ENCODE measurements around the gene ADAM33. TPM values are rescaled to one million over a fixed set of nuclear protein-coding genes. Genes with fewer than 3 reads are reported as not detected.

Gene ADAM33
- total and polyA plus RNA-seq, 2 of the 8 experiments (the other 6 are each of a cell fraction or from before 2014, with no cell fraction given), result 4.2 to 6.0 TPM

GRCh38 chr20:3654326-3655130 lies 27.3 kb downstream of the ADAM33 start:
- Histone ChIP-seq H2AK5ac (ENCODE audit: low read depth, low read length) (no peak overlapping the region), H2BK15ac (ENCODE audit: low read length) (no peak overlapping the region), H2AFZ (ENCODE audit: low read length) (no peak overlapping the region), H3K79me2 (ENCODE audit: control insufficient read depth in 1 of 2, insufficient read depth in 2 of 2, low read length in 2 of 2) (no peaks in the 10 kb centered on the region), H3K9ac (replicated peaks in 1 of 4; ENCODE audit: extremely low read depth in 1 of 4, low read depth in 3 of 4, low read length in 3 of 4) (no peak overlapping the region), H3K9me3 (ENCODE audit: insufficient read depth in 2 of 2, low read depth in 1 of 2, low read length in 1 of 2) (no peaks in the 10 kb centered on the region), H3K4me2 (ENCODE audit: insufficient read depth in 1 of 2, low read depth in 2 of 2, low read length in 2 of 2) (no peak overlapping the region), H4K20me1 (replicated peaks in 1 of 2; ENCODE audit: control insufficient read depth in 1 of 2, insufficient read depth in 2 of 2, low read length in 2 of 2) (no peaks in the 10 kb centered on the region), H3K79me1 (ENCODE audit: low read depth, low read length) (no peaks in the 10 kb centered on the region), H4K8ac (ENCODE audit: extremely low read depth, insufficient read depth, low read length) (peak overlapping the region; percentile 36; the same call in 1 of the 2 replicates), H4K5ac (ENCODE audit: insufficient read length, low read depth, low read length) (no peak overlapping the region), H3K56ac (replicated peaks; ENCODE audit: insufficient read length, low read depth, low read length) (no peak overlapping the region), H2BK120ac (replicated peaks; ENCODE audit: low read depth, low read length) (no peak overlapping the region), H4K91ac (replicated peaks; ENCODE audit: insufficient read length, low read length) (no peak overlapping the region), H3K18ac (ENCODE audit: extremely low read depth, low read length) (no peak overlapping the region), H3K4me1 (replicated peaks in 1 of 4; ENCODE audit: control insufficient read depth in 3 of 4, insufficient read depth in 4 of 4, low read length in 3 of 4) (no peaks in the 10 kb centered on the region; a peak in 1 of 7 replicates), H3K23me2 (ENCODE audit: low read depth, low read length) (no peaks in the 10 kb centered on the region), H2BK20ac (ENCODE audit: low read length) (no peak overlapping the region), H3K14ac (ENCODE audit: insufficient read length) (no peak overlapping the region), H3K4me3 (ENCODE audit: extremely low read depth in 1 of 4, insufficient read depth in 2 of 4, low read depth in 3 of 4, low read length in 4 of 4) (no peak overlapping the region), H2BK5ac (ENCODE audit: low read depth, low read length) (no peak overlapping the region), H3K4ac (replicated peaks; ENCODE audit: insufficient read length, low read depth, low read length) (no peak overlapping the region), H3K36me3 (ENCODE audit: control insufficient read depth in 2 of 4, insufficient read depth in 4 of 4, low read length in 3 of 4) (no peaks in the 10 kb centered on the region), H2BK12ac (ENCODE audit: low read depth, low read length) (no peak overlapping the region), H3K23ac (ENCODE audit: insufficient read length) (no peak overlapping the region), H3K27ac (ENCODE audit: low read depth, low read length) (no peak overlapping the region), H3K27me3 (replicated peaks in 1 of 4; ENCODE audit: control insufficient read depth in 3 of 4, extremely low read depth in 1 of 4, insufficient read depth in 3 of 4, low read length in 3 of 4) (no peaks in the 10 kb centered on the region)
- WGBS, 2 experiments (ENCODE audit: extremely low coverage in 1 of 2, insufficient coverage in 1 of 2, insufficient read length in 1 of 2, insufficient replicate concordance in 2 of 2, low coverage in 1 of 2, low lambda C conversion rate in 2 of 2, missing lambda C conversion rate in 1 of 2), result 81% methylated on average over 17 of the region's 17 CpGs; no CpG with 5 or more reads in 1 of the 2 experiments
- FAIRE-seq (no peak), DNase-seq (ENCODE audit: low read depth in 1 of 2, low spot score in 2 of 2) (no peak)
- ChIA-PET POLR2A (ENCODE audit: partially characterized antibody) (no interaction called here), CTCF (ENCODE audit: partially characterized antibody) (interaction anchor here (0.8 to 2.2 kb wide), 9 partner anchors 15 to 91 kb away, joined by 3 to 9 read pairs (median 4); no protein-coding TSS in a partner anchor)
- TF ChIP-seq SP4 (IDR thresholded peaks at IDR 0.05; ENCODE audit: low read length) (no peak), SP2 (IDR thresholded peaks at IDR 0.05; ENCODE audit: low read length) (no peak), SIRT6 (IDR thresholded peaks at IDR 0.05; ENCODE audit: low read length) (no peak), TAF7 (optimal IDR thresholded peaks at IDR 0.05; ENCODE audit: borderline replicate concordance, low read depth, low read length) (no peak), GTF2F1 (IDR thresholded peaks at IDR 0.05; ENCODE audit: borderline replicate concordance, low read depth, low read length) (no peak), KDM4A (IDR thresholded peaks at IDR 0.05; ENCODE audit: low read depth, low read length, severe bottlenecking) (no peak), ZNF274 (IDR thresholded peaks at IDR 0.05; ENCODE audit: borderline replicate concordance, extremely low read depth, low read length) (no peak), CHD1 (IDR thresholded peaks at IDR 0.05; ENCODE audit: low read depth, low read length) (no peak)

Measured in H1 (cell line).